ENCODE measurements around the gene RSRC1.

The RSRC1 gene

GRCh38 chr3:158273656-158274055 is 163.8 kb downstream of the RSRC1 start:
- no peak overlapping the region for H3K4me3 ChIP-seq
- DNase-seq (ENCODE audit: low spot score): no peak
- no peak for TF ChIP-seq CTCF (IDR thresholded peaks at IDR 0.05)
- H3K27ac ChIP-seq: no peak overlapping the region

DNA sequence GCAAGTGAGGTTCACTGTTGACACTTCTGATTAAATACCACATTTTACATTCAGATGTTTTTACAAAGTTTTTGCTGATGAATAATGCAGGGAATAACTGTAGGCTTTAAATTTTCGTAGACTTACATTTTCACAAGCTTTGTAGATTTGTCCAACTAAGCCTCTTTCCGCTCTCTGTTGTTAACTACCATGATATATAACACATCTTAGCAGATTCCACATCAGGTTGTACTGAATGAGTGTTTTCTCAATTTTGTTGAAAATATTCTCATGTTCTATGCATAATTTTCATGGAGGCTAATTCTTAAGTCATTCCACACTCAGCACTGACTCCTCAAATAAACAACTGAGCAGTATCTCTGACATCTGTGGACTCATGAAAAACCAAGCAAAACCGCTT is 168.3 kb downstream of the RSRC1 start:
- Histone ChIP-seq H3K4me3 (no peak overlapping the region), H3K27ac (no peak overlapping the region)
- DNase-seq (ENCODE audit: low spot score): no peak
- TF ChIP-seq CTCF (IDR thresholded peaks at IDR 0.05): no peak

GRCh38 chr3:158279609-158280008 is 169.7 kb downstream of the RSRC1 start:
- Histone ChIP-seq H3K4me3 (no peak overlapping the region), H3K27ac (no peak overlapping the region)
- no peak for DNase-seq (ENCODE audit: low spot score)
- TF ChIP-seq CTCF (IDR thresholded peaks at IDR 0.05): no peak

- no peak for TF ChIP-seq CTCF (IDR thresholded peaks at IDR 0.05)
- no peak overlapping the region for H3K27ac ChIP-seq
- DNase-seq (ENCODE audit: low spot score): no peak
- no peak overlapping the region for H3K4me3 ChIP-seq
These were observed 185.9 kb downstream of the RSRC1 start for GRCh38 chr3:158295771-158296170.

GRCh38 chr3:158297940-158298339 is 188.1 kb downstream of the RSRC1 start:
- no peak overlapping the region for H3K4me3 ChIP-seq
- no peak for TF ChIP-seq CTCF (IDR thresholded peaks at IDR 0.05)
- H3K27ac ChIP-seq: no peak overlapping the region
- no peak for DNase-seq (ENCODE audit: low spot score)

DNA sequence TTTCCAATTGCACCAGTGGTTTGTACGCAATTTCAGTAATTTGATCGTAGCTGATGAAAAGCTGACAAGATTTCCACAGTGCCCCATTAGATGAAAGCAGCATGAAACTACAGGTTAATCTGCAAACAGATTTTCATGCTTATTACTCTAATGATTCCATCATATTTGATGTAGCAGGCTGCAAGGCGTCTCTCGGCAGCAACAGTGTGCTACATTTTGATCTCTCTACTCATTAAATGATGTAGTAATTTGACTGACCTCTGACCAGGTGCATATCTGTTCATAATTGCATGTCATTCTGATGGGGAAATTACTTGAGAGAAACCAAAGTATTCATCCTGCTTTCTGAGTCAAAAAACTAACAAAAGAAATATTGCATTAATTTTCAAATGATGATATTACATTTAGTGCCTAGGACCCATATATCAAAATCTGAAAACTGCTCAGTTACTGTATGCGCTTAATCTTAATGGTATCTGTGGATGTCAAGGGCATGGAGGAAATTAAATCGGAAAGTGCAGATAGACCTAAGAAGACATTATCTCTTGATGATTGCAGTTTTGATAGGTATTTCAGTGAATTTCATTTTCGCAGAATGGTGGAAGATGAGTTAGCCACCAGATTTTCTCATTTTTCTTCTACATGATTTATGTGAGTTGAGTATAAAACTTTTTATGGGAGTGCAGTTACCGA is 198.5 kb downstream of the RSRC1 start:
- Histone ChIP-seq H3K4me3 (no peak overlapping the region), H3K27ac (no peak overlapping the region)
- DNase-seq (ENCODE audit: low spot score): no peak
- no peak for TF ChIP-seq CTCF (IDR thresholded peaks at IDR 0.05)

- TF ChIP-seq CTCF (IDR thresholded peaks at IDR 0.05): no peak
These were observed 202.8 kb downstream of the RSRC1 start for GRCh38 chr3:158312560-158313141.

More at GRCh38 chr3:158312560-158313141, 202.8 kb downstream of the RSRC1 start:
- H3K4me3 ChIP-seq: no peak overlapping the region
- H3K27ac ChIP-seq: no peak overlapping the region
- DNase-seq (ENCODE audit: low spot score): no peak
